ENCODE data around the gene U2AF2.

The U2AF2 gene

GRCh38 chr19:55686311-55687050, 31.6 kb downstream of the U2AF2 start:
- Histone ChIP-seq H3K9me3 (ENCODE audit: control insufficient read depth, insufficient read depth, low read depth, low read length) (no peaks in the 10 kb centered on the region), H3K4me3 (ENCODE audit: low read depth, low read length) (no peak overlapping the region), H3K36me3 (ENCODE audit: control insufficient read depth in 2 of 2, insufficient read depth in 1 of 2, low read length in 2 of 2) (peaks cover 28 to 89% of the 10 kb centered on the region in 2 experiments), H3K27ac (ENCODE audit: extremely low read depth, low read depth, low read length) (no peak overlapping the region), H3K4me1 (ENCODE audit: control insufficient read depth, insufficient read depth, low read length) (no peaks in the 10 kb centered on the region)
- ChIA-PET CTCF (no interaction called here), POLR2A (interaction anchor here (0.6 kb wide), 1 partner anchor 1572 kb away, joined by 5 read pairs; no protein-coding TSS in a partner anchor)
- TF ChIP-seq EGR2 (tag by site-specific recombination; IDR thresholded peaks at IDR 0.05; ENCODE audit: low read depth), result peak; percentile 97
- TF ChIP-seq ZFP41 (tag by site-specific recombination; IDR thresholded peaks at IDR 0.05; ENCODE audit: borderline replicate concordance), result no peak
- TF ChIP-seq ZNF292 (tag by site-specific recombination; IDR thresholded peaks at IDR 0.05; ENCODE audit: borderline replicate concordance, low read depth), result no peak
- TF ChIP-seq KLF1 (tag by site-specific recombination; IDR thresholded peaks at IDR 0.05), result peak; percentile 79
- TF ChIP-seq KLF17 (tag by site-specific recombination; IDR thresholded peaks at IDR 0.05), result 0 out of 2 replicates have a peak, but pooled peaks have one; percentile 36
- peak; percentile 96 for TF ChIP-seq ZFHX2 (tag by site-specific recombination; conservative IDR thresholded peaks at IDR 0.05)

- ChIA-PET CTCF (no interaction called here), POLR2A (no interaction called here)
- Histone ChIP-seq H3K4me3 (ENCODE audit: low read depth, low read length) (no peak overlapping the region), H3K27ac (ENCODE audit: extremely low read depth, low read depth, low read length) (no peak overlapping the region), H3K4me1 (ENCODE audit: control insufficient read depth, insufficient read depth, low read length) (no peaks in the 10 kb centered on the region), H3K9me3 (ENCODE audit: control insufficient read depth, insufficient read depth, low read depth, low read length) (no peaks in the 10 kb centered on the region), H3K36me3 (ENCODE audit: control insufficient read depth in 2 of 2, insufficient read depth in 1 of 2, low read length in 2 of 2) (peaks cover 19 to 88% of the 10 kb centered on the region in 2 experiments)
- peak; percentile 20; the same call in 1 of the 2 replicates for TF ChIP-seq KLF1 (tag by site-specific recombination; IDR thresholded peaks at IDR 0.05)
- TF ChIP-seq ZNF521 (tag by site-specific recombination; IDR thresholded peaks at IDR 0.05), result no peak
- TF ChIP-seq GLIS2 (tag by site-specific recombination; IDR thresholded peaks at IDR 0.05), result peak; percentile 16; the same call in 1 of the 2 replicates
Measured at GRCh38 chr19:55687281-55688201, 32.7 kb downstream of the U2AF2 start.

GRCh38 chr19:55688422-55689218, 33.8 kb downstream of the U2AF2 start:
- CTCF ChIA-PET, result no interaction called here
- POLR2A ChIA-PET, result no interaction called here
- Histone ChIP-seq H3K36me3 (ENCODE audit: control insufficient read depth in 2 of 2, insufficient read depth in 1 of 2, low read length in 2 of 2) (peaks cover 12 to 95% of the 10 kb centered on the region in 2 experiments), H3K4me1 (ENCODE audit: control insufficient read depth, insufficient read depth, low read length) (no peaks in the 10 kb centered on the region), H3K4me3 (ENCODE audit: low read depth, low read length) (no peak overlapping the region), H3K27ac (ENCODE audit: extremely low read depth, low read depth, low read length) (no peak overlapping the region), H3K9me3 (ENCODE audit: control insufficient read depth, insufficient read depth, low read depth, low read length) (no peaks in the 10 kb centered on the region)
- TF ChIP-seq EGR2 (tag by site-specific recombination; IDR thresholded peaks at IDR 0.05; ENCODE audit: low read depth) (peak; percentile 72; the same call in 1 of the 2 replicates), ZNF560 (tag by site-specific recombination; IDR thresholded peaks at IDR 0.05; ENCODE audit: borderline replicate concordance) (no peak), SP2 (tag by site-specific recombination; IDR thresholded peaks at IDR 0.05) (0 out of 2 replicates have a peak, but pooled peaks have one; percentile 15), PATZ1 (tag by site-specific recombination; IDR thresholded peaks at IDR 0.05) (peak; percentile 29; the same call in 1 of the 2 replicates), KLF8 (tag by site-specific recombination; IDR thresholded peaks at IDR 0.05) (peak; percentile 61; the same call in 1 of the 2 replicates), KLF1 (tag by site-specific recombination; IDR thresholded peaks at IDR 0.05) (peak; percentile 96)

Data from HEK293 (cell line).